NK-92 (cell line): ENCODE data around the gene OR8J1.
"Not testable (repeated sequence)": the region's sequence is repeated elsewhere in the genome, so short reads cannot be mapped to it uniquely, and the experiment has no call there.

Experiments used
- DNase-seq: peaks from one replicate; lab custom pipeline; 2025; ENCODE audit not compliant: unreplicated experiment; lab: John Stamatoyannopoulos, UW

Gene OR8J1

GRCh38 chr11:56353991-56354390 is at the start of gene OR8J1:
Gene OR8J1, plus strand, starts transcription at chr11:56354291. Its CDS starts 5,956 bp downstream, at chr11:56360247.
- DNase-seq, result no peak

DNA sequence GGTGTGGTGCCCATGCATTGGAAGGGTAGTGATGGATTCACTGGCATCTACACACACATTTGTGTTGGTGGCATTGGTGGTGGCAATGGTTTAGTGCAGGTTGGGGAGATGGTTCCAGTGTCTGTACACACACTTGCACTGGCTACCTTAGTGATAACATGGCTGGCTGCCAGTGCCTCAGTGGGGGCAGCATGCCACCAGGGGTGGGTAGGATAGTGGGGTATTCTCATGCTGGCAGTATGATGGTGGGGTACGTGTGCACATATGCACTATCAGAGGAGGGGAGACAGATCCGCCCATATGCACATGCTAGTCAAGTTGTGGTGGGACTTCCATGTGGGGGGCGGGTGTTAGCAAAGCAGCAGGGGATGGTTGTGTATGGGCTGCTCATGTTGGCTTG is 46.3 kb upstream of the OR8J1 start:
- no peak for DNase-seq

GRCh38 chr11:56314844-56315243 is 39.2 kb upstream of the OR8J1 start, which contains the start of gene OR8K3:
Gene OR8K3, plus strand, starts transcription at chr11:56315144. Its CDS starts 3,163 bp downstream, at chr11:56318307.
- DNase-seq, result no peak

DNA sequence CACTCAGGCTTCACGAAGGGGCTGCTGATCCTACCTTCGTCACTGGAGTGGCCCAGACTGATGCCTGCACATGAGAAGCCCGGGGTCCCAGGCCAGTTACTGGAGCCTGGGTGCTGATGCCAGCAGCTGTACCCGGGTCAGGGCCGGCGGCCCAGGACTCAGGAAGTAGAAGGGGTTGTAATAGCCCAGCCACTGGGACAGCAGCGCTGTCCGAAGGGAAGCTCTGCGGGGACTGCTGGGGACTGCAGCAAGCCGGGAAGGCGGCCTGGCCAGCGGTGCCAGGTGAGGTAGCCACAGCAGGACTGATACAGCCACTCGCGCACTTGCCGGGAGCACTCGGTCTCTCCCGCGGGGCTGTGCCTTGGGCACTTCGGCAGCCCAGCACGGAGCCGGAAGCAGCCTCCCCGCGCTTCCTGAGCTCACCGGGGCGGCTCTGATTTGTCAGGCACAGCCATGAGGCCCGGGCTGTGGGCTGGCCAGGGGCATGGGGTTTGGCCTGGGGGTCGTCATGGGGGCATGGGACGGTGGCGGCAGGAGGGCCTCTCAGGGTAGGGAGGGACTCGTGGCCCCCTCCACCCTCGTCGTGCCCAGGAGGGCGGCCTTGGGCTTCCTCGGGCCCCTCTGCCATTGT is 22.1 kb upstream of the OR8J1 start:
- no peak for DNase-seq

DNA sequence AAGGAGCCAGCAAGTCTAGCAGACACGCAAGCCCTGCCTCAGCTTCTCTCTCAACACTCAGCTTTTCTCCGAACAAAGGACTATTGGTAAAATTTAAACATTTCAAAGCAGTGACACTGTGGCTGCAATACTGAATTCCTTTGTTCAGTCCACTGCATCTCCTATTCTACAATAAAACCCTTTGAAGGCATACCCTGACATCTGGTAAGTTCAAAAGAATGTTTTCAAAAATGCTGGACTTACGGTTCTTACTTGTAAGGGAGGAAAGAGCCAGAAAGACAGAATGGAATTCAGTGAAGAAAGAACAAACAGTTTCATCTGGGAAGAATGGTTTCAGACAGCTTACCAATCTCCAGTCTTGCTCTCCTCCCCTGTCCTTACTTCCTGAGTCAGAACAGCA is 20.9 kb upstream of the OR8J1 start:
- no peak for DNase-seq

DNA sequence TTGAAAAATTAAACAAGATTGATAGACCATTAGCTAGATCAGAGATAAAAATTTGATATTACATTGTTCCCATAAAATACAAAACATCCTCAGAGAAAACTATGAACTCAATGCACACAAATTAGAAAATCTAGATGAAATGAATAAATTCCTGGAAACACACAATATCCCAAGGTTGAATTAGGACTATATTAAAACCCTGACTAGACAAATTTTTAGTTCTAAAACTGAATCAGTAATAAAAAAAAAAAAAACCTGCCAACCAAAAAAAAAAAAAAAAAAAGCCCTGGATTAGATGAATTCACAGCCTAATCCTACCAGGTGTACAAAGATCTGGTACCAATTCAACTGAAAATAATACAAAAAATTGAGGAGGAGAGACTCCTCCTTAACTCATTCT is 13.8 kb upstream of the OR8J1 start:
- DNase-seq, result no peak

GRCh38 chr11:56345739-56346138 is 8.4 kb upstream of the OR8J1 start, which contains the start of gene OR8K1:
Gene OR8K1, plus strand, starts transcription at chr11:56346039. Its CDS starts 0 bp downstream, at chr11:56346039.
- DNase-seq, result no peak

DNA sequence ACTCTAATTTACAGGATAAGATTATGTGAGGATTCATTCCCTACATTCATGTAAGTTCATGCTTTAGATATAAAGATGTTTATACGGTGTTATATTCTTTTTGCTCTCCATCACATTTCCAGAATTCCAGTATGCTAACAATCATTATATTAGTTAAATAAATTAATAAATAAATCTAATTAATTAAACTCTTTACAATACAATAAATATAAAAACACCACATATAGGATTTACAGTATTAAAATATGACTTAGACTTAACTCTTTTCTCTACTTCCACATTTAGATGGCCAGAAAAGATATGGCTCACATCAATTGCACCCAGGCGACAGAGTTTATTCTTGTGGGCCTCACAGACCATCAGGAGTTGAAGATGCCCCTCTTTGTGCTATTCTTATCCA is 21.2 kb downstream of the OR8J1 start, which contains the start of gene OR8U1:
OR8U1 (plus strand) TSS at position 301 of the 400 bp plus-strand sequence; CDS start at position 301, 0 bp downstream.
- DNase-seq, result no peak

DNA sequence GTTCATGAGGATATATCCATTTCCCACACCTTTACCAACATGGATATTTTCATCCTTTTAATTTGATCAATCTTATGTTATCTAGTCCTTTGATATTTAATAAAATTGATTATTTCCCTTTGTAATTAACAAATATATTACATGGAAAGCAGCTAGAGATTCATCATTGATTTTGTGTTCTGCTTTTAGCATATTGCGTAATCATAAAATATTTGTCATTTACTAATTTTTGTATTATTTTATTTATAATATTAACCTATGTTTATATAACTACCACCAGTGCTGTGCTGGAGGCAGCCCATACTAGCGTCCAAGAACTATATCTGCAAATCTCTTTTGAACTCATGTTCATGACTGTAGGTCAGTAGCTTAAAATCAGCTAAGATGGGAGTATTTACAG is 26.0 kb downstream of the OR8J1 start:
- no peak for DNase-seq

DNA sequence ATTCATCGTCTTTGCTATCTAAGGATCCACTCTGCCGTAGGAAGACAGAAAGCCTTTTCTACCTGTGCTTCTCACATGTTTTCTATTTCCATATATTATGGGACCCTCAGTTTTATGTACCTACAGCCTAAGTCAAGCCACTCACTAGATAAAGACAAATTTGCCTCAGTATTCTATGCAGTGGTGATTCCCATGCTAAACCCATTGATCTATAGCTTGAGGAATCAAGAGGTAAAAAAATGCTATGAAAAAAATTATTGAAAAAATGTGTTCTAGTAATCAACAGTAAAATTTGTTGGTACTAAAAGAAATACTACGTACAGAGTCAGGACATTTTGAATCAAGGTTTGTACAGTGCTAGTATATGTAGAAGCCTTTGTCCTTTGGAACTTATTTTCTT is 40.3 kb downstream of the OR8J1 start:
- no peak for DNase-seq

DNA sequence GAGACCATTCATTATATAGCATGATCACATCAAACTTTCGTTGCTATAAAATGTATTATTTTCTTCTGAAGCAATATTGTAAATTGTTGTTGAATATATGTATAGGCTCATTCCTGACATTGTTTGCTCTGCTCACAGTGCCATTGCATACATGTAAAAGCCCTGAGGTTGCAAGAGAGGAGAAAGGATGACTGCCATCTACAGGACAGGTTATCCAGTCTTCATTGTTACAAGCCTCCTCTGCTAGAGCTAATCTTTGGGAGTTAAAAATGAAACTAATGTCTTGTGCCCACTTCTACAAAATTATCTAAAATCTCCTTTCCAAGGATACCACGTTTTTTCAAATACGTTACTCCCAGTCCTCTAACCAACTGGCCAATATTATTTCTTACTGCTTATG is 42.0 kb downstream of the OR8J1 start:
- no peak for DNase-seq

DNA sequence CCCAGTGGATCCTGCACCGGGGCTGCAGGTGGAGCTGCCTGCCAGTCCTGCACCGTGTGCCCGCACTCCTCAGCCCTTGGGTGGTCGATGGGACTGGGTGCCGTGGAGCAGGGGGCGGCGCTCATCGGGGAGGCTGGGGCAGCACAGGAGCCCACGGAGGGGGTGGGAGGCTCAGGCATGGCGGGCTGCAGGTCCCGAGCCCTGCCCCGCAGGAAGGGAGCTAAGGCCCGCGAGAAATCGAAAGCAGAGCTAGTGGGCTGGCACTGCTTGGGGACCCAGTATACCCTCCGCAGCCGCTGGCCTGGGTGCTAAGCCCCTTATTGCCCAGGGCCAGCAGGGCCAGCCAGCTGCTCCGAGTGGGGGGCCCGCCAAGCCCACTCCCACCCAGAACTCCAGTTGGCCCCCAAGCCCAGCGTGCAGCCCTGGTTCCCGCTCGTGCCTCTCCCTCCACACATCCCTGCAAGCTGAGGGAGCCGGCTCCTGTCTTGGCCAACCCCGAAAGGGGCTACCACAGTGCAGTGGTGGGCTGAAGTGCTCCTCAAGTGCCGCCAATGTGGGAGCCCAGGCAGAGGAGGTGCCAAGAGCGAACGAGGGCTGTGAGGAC is 47.9 kb downstream of the OR8J1 start:
- not testable (repeated sequence) for DNase-seq

DNA sequence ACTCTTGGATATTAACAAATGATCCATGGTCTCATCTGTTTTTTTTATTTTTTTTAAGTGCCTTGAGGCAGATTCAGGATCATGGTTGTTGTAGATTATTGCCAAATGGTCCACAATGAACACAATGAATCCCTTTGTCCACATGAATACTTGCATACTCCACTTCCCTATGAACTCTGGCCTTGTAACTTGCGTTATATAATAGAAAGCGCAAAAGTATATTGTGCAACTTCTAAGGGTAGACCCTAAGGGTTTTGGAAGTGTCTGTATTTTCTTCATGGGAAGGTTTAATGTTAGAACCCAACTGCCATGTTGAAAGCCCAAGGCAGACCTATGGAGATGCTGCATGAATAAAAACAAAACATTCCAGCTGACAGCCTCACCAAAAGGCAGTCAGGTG is 50.3 kb downstream of the OR8J1 start:
- no peak for DNase-seq

DNA sequence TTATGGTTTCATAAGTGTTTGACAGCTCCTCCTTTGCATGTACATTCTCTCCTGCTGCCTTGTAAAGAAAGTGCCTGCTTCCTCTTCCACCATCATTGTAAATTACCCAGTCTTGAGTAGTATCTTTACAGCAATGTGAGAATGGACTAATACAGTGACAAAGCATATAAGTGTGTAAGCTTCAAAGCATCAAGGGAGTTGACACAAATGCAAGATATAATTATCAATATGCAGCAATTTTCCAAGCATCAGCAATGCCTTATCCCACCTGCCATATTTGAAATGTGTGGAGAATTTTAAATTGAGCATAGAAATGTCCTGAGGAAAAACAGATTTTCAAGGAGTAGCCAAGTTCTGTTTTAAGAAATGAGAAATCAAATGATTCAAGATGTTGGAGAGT is 56.7 kb downstream of the OR8J1 start:
- no peak for DNase-seq
